HL-60/S4 (cell line): Measurements from ENCODE around the gene CKM.
"Not testable (repeated sequence)": the region's sequence is repeated elsewhere in the genome, so short reads cannot be mapped to it uniquely, and the experiment has no call there.

Experiments
- in situ Hi-C: fragments of 300-500 bp; cut with MboI; formaldehyde crosslinking; loops from 2 replicates; pipeline ENCODE4 v1.14.3; 2022; ENCODE audit warnings: low sequenced_read_pairs

Gene CKM

DNA sequence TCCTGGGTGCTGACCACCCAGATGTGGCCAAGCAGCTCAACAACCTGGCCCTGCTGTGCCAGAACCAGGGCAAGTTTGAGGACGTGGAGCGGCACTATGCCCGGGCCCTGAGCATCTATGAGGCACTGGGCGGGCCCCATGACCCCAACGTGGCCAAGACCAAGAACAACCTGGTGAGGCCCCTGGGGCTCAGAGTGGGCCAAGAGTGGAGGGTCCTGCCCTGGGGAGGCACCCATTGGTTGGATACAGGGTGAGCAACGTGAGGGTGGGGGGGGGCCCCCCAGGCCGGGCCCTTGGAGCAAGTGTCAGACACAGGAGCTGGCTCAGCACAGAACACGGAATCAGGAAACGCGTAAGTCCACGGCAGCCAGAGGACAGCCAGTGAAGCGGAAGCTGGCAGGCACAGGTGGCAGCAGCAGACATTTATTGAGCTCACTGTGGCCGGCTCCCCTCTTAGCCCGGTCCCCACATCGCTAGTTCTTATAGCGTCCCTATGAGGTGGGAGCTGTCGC is 26.8 kb upstream of the CKM start:
- in situ Hi-C loops = no loop called here

DNA sequence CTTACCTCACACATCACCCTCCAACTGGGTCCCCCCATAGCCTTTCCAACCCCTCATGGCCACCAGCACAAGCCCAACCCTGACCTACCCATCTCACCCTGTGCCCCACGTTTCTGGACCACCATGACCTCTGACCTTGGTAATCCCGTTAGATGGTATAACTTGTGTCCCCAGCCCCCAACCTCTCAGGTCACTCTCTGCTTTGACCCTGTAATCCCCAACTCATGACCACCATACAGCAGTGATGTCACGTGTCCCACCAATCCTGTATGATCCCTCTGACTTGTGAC is 26.4 kb upstream of the CKM start:
- in situ Hi-C loops = no loop called here

DNA sequence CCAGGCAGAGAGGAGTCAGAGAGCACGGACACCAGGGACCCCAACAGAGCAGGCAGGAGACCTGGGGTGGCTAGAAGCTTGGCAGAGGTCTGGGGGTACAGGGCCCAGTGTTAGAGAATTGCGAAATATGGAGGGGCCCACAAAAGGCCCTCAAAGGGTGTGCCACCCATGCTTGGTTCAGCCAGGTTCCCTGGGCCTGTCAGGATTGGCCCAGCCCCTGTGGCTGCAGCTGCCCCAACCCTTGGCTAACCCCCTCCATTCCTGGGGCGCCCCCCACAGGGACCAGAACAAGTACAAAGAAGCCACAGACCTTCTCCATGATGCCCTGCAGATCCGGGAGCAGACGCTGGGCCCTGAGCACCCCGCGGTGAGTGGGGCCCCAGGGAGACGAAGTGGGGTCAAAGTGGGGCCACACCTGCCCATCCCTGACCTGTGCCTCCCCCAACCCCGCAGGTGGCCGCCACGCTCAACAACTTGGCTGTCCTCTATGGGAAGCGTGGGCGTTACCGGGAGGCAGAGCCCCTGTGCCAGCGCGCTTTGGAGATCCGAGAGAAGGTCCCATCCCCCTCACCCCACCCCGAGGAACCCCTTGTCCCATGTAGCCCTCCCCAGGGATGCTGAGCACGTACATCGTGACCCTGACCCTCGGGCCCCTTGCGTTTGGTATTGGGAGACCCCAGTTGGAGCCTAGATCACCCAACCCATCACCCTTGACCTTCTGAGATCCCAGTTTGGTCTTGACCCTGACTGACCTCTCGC is 25.9 kb upstream of the CKM start:
- in situ Hi-C loops = no loop called here

DNA sequence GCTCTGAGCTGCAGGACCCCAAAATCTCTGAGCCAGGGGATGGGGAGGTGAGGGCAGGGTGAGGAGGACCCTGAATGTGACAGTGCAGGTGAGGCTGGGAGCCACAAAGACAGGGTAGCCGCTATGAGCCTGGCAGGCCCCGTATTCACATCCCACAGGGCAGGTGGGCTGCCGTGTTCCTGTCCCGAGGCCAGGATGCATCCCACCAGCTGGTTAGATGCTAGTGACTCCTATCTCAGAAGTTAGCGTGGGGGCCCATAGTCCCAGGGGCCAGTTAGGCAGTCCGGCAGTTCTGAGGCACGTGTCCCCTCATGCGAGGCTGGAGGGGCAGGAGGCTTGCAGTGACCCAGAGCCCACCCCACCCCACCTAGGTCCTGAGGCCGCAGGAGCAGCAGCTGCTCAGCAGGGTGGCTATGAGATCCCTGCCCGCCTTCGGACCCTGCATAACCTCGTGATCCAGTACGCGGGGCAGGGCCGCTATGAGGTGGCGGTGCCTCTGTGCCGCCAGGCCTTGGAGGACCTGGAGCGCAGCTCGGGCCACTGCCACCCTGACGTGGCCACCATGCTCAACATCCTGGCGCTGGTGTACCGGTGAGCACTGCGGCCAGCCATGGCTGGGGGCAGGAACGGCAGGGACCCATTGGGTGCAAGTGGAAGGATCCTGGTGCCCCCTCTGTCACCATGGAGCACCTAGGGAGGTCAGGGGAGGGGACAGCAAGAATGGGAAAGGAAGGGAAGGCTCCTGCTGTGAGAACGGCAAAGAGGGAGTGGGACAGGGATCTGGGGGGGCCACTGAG is 25.1 kb upstream of the CKM start:
- in situ Hi-C loops = no loop called here

DNA sequence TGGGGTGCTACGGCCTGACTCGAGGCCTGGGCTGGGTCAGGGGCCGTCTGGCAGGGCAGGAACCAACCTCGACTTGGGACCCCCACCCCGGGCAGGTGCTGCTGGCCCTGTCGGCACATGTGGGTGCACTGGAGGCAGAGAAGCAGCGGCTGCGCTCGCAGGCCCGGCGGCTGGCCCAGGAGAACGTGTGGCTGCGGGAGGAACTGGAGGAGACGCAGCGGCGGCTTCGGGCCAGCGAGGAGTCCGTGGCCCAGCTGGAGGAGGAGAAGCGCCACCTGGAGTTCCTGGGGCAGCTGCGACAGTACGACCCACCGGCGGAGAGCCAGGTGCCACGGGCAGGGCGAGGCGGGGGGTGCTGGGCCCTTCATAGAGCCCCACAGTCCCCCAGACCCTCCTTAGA is 23.8 kb upstream of the CKM start:
- in situ Hi-C loops = no loop called here

DNA sequence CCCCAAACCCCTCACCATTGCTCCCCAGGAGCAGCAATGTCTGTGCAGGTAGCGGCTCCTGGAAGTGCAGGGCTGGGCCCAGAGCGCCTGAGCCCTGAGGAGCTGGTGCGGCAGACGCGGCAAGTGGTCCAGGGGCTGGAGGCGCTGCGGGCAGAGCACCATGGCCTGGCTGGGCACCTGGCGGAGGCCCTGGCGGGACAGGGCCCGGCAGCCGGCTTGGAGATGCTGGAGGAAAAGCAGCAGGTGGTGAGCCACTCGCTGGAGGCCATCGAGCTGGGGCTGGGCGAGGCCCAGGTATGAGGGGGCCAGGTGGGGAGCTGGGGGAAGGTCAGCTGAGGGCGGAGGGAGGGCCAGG is 22.8 kb upstream of the CKM start:
- in situ Hi-C loops = no loop called here

DNA sequence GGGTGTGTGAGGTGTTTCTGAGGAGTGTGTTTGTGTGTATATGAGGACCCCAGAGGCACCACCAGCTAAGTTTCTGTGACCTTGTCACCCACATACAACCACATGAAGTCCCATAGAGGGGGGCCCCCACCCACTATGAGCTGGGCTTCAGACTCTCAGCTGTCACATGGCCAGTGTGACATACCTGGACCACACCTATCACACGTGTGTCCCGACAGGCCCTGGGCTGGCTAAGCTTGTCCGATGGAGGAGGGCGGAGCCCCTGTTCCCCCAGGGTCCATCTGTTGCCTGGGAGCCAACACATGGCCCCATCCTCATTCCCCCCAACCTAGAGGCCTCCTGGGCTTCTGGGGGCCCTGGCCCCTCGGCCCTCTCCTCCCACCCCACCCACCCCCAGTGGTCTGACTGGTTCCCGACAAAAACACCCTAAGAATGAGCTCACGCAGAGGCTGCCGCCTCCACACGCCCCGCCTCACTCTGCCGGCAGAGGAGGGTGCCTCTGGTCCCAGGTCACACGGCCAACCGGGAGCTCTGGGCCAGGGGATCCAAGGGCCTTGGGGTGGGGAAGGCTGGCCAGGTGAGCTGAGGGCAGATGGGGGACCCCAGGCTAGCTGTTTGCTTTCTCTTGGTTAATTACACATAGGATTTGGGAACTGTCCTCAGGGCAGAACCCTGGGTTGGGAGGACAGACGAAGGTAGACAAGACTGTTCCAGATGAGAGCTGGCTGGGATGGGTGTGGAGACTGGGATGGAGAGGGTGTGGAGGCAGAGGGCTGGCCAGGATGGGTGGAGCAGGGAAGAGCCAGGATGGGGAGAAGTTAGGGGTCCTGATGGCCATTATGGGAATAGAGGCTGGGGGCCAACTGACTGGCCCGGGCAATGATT is 22.2 kb upstream of the CKM start:
- in situ Hi-C loops = no loop called here

DNA sequence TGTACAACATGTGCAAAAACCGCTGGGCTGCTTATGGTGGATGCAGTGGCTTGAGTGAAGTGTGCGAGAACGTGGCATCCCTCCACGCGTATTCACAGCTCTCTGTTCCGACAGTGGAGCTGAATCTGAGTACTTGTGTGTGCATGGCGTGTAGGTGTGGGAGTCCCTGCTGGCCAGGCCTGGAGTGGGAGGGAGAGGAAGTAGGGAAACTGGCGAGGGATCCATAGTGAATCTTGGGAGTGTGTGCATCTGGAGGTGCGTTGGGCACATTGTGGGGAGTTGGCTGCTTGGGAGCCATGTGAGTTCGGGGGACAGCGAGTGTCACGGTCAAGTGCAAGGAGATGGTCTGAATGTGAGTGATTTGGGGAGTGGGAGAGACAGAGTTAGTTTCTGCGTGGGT is 20.2 kb upstream of the CKM start:
- in situ Hi-C loops = no loop called here

DNA sequence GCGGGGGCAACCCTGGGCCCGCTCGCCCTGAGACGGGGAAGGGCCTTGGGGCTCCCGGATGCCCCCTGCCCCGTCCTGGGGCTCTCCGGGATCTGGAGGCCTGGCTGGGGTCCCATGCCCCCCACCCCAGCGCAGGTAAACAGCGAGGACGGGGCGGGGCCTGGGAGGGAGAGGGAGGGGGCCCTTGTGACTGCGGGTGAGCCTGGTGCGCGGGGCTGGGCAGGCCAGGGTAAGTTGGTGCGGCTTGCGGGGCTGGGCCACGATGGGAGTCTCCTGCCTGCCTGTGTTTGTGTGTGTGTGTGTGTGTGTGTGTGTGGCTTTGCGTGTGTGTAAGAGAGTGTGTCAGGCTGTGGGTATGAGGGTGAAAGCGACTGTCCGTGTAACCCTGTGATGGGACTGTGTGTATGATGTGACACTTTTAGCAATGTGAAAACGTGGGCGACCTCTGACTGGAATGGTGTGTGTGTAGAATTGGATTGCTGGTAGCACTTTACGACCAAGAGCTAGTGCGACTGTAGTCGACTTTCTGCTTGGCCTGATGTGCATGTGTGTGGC is 18.3 kb upstream of the CKM start:
- in situ Hi-C loops = no loop called here

DNA sequence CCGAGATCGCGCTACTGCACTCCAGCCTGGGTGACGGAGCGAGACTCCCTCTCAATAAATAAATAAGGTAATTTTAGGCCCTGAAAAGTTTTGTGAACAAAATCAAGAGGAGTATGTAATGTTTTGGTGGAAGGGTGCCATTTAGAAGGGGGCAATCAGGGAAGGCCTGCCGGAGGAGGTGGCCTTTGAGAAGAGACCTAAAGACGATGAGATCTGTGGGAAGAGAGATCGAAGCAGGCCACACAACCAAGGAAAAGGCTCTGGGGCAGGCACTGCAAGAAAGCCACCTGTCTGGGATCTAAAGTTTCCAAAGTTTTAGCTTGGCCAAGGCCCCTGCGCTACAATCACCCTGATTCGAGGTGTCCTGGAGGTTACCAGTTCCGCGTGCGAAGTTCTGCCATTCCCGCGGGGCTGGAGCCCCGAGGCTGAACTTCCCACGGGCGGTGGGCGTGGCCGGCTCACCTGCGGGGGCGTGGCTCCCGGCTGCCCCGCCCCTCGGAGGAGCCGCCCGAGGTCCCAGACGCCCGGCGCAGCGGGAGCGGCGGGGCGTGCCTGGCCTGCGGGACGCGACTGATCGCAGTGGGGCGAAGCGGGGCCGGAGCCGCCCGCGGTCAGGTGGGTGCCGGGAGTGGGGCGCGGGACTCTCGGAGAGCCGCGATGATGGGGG is 17.7 kb upstream of the CKM start, which contains the start of gene KLC3:
Gene KLC3, plus strand, starts transcription at position 519 of the 667 bp plus-strand sequence. CDS start 4,792 bp downstream, outside the sequence.
- in situ Hi-C loops = no loop called here

DNA sequence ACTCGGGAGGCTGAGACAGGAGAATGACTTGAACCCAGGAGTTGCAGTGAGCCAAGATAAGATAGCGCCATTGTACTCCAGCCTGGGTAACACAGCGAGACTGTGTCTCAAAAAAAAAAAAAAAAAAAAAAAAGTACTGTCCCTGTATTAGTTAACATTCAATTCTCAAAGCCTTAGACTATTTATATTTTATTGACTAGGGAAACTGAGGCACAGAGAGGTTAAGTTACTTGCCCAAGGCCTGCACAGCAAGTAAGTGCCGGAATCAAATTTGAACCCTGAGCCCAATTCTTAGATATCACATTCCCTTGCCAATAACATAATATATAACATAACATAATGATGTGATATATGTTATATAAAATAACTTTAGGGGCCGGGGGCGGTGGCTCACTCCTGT is 17.0 kb upstream of the CKM start:
- in situ Hi-C loops = no loop called here

DNA sequence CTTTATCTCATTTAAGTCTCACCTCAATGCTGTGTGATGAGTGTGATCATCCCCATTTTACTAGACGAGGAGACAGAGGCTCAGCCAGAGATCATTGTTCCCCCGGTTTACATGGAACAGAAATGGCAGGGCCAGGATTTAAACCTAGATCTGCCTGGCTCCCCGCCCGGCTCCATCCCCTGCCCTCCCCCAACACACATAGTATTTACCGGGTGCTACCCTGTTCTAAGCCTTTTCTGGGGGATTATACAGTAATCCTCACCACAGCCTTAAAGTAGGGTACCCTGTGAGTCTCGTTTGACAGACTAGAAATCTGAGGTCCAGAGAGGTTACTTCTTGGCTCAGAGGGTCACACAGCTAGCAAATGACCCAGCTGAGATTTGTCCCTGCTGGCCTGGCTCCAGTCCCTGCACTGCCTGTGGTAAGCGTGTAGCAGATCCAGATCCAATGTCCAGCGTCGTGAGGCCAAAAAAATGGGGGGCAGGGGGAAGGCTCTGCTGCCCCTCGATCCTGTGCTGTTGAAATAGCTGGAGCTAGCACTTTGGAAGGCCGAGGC is 14.1 kb upstream of the CKM start:
- in situ Hi-C loops = no loop called here

DNA sequence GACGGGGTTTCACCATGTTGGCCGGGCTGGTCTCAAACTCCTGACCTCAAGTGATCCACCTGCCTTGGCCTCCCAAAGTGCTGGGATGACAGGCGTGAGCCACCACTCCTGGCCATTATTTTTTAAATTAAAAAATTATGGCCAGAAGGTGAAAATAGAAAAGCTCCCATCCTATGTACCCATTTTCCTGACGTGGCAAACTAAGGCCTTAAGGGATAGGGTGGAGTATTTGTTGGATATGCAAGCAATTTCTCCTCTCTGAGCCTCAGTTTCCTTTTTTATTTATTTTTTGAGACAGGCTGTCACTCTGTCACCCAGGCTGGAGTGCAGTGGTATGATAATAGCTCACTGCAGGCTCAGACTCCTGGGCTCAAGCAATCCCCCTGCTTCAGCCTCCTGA is 12.2 kb upstream of the CKM start:
- in situ Hi-C loops = not testable (repeated sequence)

DNA sequence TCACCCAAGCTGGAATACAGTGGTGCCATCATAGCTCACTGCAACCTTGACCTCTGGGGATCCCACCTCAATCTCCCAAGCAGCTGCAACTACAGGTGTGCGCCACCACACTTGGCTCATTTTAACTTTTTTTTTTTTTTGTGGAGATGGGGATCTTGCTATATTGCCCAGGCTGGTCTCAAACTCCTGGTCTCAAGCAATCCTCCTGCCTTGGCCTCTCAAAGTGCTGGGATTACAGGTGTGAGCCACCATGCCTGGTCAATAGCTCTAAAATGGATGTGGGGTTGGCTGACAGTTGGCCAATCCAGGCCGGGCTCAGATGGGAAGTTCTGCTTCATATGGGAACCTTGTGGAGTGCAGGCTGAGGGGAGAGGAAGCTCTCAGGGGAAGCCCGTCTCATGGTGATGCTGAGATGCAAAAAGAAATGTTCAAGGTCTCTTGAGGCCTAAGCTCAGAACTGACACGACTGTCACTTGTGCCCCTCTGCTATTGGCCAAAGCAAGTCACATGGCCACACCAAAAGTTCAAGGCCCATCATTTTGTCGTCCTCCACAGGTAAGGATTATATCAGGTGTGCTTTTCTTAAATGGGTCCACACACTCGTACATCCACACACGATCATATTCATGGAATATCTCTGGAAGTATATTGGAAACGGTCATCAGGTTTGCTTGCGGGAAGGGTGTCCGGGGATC is 11.1 kb upstream of the CKM start:
- in situ Hi-C loops = no loop called here

DNA sequence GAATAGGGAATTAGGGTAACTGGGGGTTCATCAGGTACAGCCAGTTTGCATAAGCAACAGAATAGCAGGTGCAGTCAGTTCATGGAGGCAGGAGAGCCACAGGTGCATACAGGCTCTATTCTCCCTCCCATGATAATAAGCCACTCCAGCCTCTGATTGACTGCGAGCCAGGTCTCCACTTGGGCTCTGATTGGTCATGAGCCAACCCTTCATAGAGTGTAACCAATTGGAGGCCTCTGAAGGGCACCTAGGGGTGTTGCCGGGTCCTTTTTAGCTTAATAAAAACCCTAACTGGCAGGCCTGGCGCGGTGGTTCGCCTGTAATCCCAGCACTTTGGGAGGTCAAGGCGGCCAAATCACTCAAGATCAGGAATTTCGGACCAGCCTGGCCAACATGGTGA is 8.7 kb upstream of the CKM start:
- in situ Hi-C loops = no loop called here

DNA sequence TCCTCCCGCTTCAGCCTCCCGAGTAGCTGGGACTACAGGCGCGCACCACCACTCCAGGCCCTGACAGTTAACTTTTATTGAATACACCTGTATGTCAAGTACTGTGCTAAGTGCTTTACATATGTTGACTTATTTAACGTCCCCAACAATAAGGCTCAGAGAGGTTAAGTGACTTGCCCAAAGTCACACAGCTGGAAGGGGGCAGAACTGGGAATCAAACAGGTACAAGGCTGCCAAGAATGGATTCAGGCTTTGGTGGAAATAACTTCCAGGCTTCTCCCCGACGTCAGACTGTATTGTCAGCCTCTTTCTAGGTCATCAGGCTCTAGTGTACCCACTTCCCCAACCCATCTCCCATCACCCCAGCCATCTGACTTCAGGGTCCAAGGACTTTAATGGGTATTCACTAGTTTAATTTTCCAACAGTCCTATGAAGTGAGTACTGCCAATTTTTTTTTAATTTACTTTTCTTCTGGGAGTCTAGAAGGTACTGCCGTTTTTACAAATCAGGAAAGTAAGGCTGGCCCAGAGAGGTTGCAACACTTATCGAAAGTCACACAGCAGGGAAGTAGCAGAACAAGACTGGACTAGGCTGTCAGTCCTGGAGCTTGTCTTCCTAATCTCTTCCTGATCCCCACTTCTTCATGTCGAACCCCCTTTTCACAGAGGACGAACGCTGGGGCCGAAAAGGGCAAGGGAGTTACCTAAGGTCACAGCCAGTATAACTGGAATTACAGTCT is 4.9 kb upstream of the CKM start:
- in situ Hi-C loops = no loop called here

DNA sequence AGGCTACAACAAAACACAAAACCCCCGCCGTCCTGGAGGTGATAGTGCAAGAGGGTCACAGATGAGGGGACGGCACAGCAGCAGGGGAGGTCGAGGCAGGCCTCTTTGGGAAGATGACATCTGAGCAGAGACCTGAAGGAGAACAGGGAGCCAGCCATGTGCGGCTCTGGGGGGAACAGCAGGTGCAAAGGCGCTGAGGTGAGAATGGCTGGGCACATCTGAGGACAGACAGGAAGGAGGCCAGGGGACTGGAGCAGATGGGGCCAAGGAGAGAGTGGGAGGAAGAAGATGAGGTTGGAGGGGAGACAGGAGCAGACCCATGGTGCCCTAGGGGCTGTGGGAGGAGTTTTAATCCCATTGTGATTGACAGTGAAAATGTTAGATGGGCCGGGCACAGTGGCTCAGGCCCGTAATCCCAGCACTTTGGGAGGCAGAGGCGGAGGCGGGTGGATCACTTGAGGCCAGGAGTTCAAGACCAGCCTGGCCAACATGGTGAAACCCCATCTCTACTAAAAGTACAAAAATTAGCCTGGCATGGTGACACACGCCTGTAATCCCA is 1.8 kb upstream of the CKM start:
- in situ Hi-C loops = no loop called here

DNA sequence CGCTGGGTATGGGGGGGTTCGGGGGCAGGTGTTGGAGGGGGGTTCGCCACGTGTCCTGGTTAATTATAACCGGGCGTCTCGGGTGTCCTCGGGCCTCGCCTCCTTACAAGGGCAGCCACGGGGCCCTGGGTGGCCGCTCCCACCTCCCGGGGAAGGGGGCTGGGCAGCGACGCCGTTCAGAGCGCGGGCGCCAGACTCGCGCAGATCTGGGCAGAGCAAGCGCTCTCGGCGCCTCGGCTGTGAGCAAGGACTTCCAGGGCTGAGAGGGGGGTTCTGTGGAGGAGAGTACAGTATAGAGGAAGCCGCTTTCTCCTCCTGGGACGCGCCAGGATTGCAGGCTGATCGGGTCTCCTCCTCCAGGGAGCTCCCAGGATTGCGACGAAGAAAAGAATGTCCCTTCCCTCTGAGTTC is 1.0 kb upstream of the CKM start:
- in situ Hi-C loops = no loop called here

DNA sequence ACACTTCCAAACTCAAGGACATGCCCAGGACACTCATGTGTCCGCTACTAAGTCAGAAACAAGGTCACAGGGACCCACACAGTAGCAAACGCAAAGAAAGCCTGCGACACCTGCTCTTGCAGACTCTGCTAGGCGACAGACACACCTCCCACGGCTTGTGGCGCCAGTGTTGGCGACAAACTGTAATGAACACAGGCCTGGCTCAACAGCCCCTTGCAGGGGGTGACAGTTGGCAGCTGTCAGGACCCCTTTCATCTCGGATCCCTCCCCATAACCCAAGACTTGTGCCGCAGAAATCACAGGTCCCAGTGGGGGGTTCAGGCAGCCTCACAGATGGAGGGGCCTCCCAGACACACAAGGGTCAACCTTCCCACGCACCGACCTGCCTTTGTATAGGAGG is 364 bp downstream of the CKM start:
- in situ Hi-C loops = no loop called here
